A549 (cell line): ENCODE results near the gene PIK3CB. TPM values are rescaled to one million over a fixed set of nuclear protein-coding genes. Genes with fewer than 3 reads are reported as not detected.

Source experiments
- ATAC-seq, 2 experiments: fragments of 200-7000 bp in 1 of 2; fragments of >200 bp in 1 of 2; cut with Nextera tagmentation in 1 of 2; cut with Tn5 transposase in 1 of 2; 3 replicates each; pipeline versions ENCODE4 v1.8.0 to v1.9.1; 2018 to 2020; ENCODE audit warnings: mild to moderate bottlenecking in 1 of 2, moderate library complexity in 1 of 2
- CTCF ChIA-PET: fragments of 300-600 bp; sonication (Branson Sonifier 250); formaldehyde crosslinking; extraction: SDS; loops from one replicate; lab custom pipeline; 2021; ENCODE audit warnings: antibody characterized with exemption, inconsistent platforms; lab: Yijun Ruan, JAX
- POLR2A ChIA-PET: fragments of 350-600 bp; formaldehyde crosslinking; extraction: SDS; loops from one replicate; lab custom pipeline; 2021; ENCODE audit warnings: antibody characterized with exemption, inconsistent platforms; lab: Yijun Ruan, JAX
- DNase-seq, 2 experiments: peaks; one replicate each; pipeline versions ENCODE4 v3.0.0 to v3.0.0-alpha.2; 2011 to 2016; ENCODE audit warnings: low read depth in 1 of 2, low spot score in 1 of 2
- FAIRE-seq: peaks from 2 replicates; lab custom pipeline; 2011; peaks lifted over from hg19 to GRCh38; lab: Jason Lieb, UNC
- H3K27ac ChIP-seq, 2 experiments: fragments of >200 bp; sonication (Bioruptor Twin); formaldehyde crosslinking; 3 replicates each; pipeline ENCODE4 v1.5.1; 2016 to 2017
- H3K4me1 ChIP-seq: fragments of >200 bp; sonication (Bioruptor Twin); formaldehyde crosslinking; 3 replicates; pipeline ENCODE4 v1.6.1; 2016
- H3K4me2 ChIP-seq: fragments of >200 bp; sonication (Bioruptor Twin); formaldehyde crosslinking; 3 replicates; pipeline ENCODE4 v1.6.1; 2016
- H3K4me3 ChIP-seq: fragments of >200 bp; sonication (Bioruptor Twin); formaldehyde crosslinking; 3 replicates; pipeline ENCODE4 v1.5.1; 2016
- H3K9me3 ChIP-seq: fragments of >200 bp; sonication (Bioruptor Twin); formaldehyde crosslinking; 3 replicates; pipeline ENCODE4 v1.6.1; 2016
- CBX2 ChIP-seq: fragments of 200-600 bp; sonication (generic); IDR thresholded peaks from 2 replicates; pipeline ENCODE4 v1.6.1; 2016; ENCODE audit warnings: low read depth, mild to moderate bottlenecking, borderline replicate concordance
- CHD4 ChIP-seq: fragments of 200-600 bp; sonication (generic); IDR thresholded peaks from 2 replicates; pipeline ENCODE4 v1.6.1; 2016; ENCODE audit warnings: antibody characterized with exemption, mild to moderate bottlenecking, borderline replicate concordance
- E2F6 ChIP-seq: IDR thresholded peaks from 2 replicates; pipeline ENCODE4 v1.6.1; 2012; ENCODE audit warnings: low read depth, borderline replicate concordance
- EHF ChIP-seq: fragments of 250-450 bp; sonication (Bioruptor Pico); IDR thresholded peaks from 2 replicates; pipeline ENCODE4 v1.5.0; 2020; ENCODE audit warnings: mild to moderate bottlenecking
- EP300 ChIP-seq, 2 experiments: fragments of >200 bp; sonication (Bioruptor Twin); formaldehyde crosslinking; IDR thresholded peaks; 2 replicates in 1 of 2; 3 replicates in 1 of 2; pipeline ENCODE4 v1.6.1; 2016 to 2017
- FOSB ChIP-seq: fragments of 250-450 bp; sonication (Bioruptor Pico); IDR thresholded peaks from 2 replicates; pipeline ENCODE4 v1.5.0; 2020; ENCODE audit warnings: mild to moderate bottlenecking, moderate library complexity
- HEYL ChIP-seq: fragments of 250-450 bp; sonication (Bioruptor Pico); IDR thresholded peaks from 2 replicates; pipeline ENCODE4 v1.8.0; 2021; ENCODE audit warnings: mild to moderate bottlenecking, moderate library complexity
- HOXB13 ChIP-seq: fragments of 250-450 bp; sonication (Bioruptor Pico); IDR thresholded peaks from 2 replicates; pipeline ENCODE4 v1.5.0; 2020; ENCODE audit warnings: low read depth, mild to moderate bottlenecking, moderate library complexity
- JUNB ChIP-seq: fragments of >200 bp; sonication (Bioruptor Twin); formaldehyde crosslinking; IDR thresholded peaks from 2 replicates; pipeline ENCODE4 v1.6.1; 2016
- KDM1A ChIP-seq: fragments of 200-600 bp; sonication (generic); IDR thresholded peaks from 2 replicates; pipeline ENCODE4 v1.6.1; 2016; ENCODE audit warnings: low read depth, mild to moderate bottlenecking
- KDM5A ChIP-seq: fragments of 200-600 bp; sonication (generic); IDR thresholded peaks from 2 replicates; pipeline ENCODE4 v1.6.1; 2016; ENCODE audit warnings: antibody characterized with exemption, mild to moderate bottlenecking
- MAX ChIP-seq: IDR thresholded peaks from 2 replicates; pipeline ENCODE4 v1.6.1; 2012
- MYC ChIP-seq: IDR thresholded peaks from 2 replicates; pipeline ENCODE4 v1.6.1; 2012; ENCODE audit warnings: mild to moderate bottlenecking, inconsistent platforms, low read length, improper control_type of control experiment, borderline replicate concordance
- PHF8 ChIP-seq: fragments of 200-600 bp; sonication (generic); IDR thresholded peaks from 2 replicates; pipeline ENCODE4 v1.6.1; 2016; ENCODE audit warnings: low read depth, mild to moderate bottlenecking, antibody characterized with exemption, moderate library complexity, borderline replicate concordance
- POLR2AphosphoS2 ChIP-seq: conservative IDR thresholded peaks from 2 replicates; pipeline ENCODE4 v1.6.1; 2012; ENCODE audit warnings: low read length, improper control_type of control experiment, inconsistent platforms
- RCOR1 ChIP-seq: fragments of 150-350 bp; IDR thresholded peaks from 2 replicates; pipeline ENCODE4 v1.6.1; 2014; ENCODE audit warnings: antibody characterized with exemption, low read length, low read depth
- REST ChIP-seq: fragments of 200-600 bp; sonication (generic); IDR thresholded peaks from 2 replicates; pipeline ENCODE4 v1.6.1; 2016; ENCODE audit warnings: antibody characterized with exemption, mild to moderate bottlenecking, moderate library complexity
- RFX5 ChIP-seq: fragments of 450-650 bp; IDR thresholded peaks from 2 replicates; pipeline ENCODE4 v1.7.1; 2014; ENCODE audit warnings: antibody characterized with exemption, mild to moderate bottlenecking, moderate library complexity
- TP53 ChIP-seq: fragments of 250-450 bp; sonication (Bioruptor Pico); IDR thresholded peaks from 2 replicates; pipeline ENCODE4 v1.5.0; 2021; ENCODE audit warnings: mild to moderate bottlenecking, moderate library complexity
- USF2 ChIP-seq: fragments of 450-650 bp; IDR thresholded peaks from 2 replicates; pipeline ENCODE4 v1.6.1; 2014; ENCODE audit warnings: antibody characterized with exemption
- ZC3H11A ChIP-seq: fragments of 450-650 bp; IDR thresholded peaks from 2 replicates; pipeline ENCODE4 v1.6.1; 2014; ENCODE audit warnings: antibody characterized with exemption, mild to moderate bottlenecking
- ZFP36 ChIP-seq: fragments of 450-650 bp; IDR thresholded peaks from 2 replicates; pipeline ENCODE4 v1.6.1; 2014; ENCODE audit warnings: borderline replicate concordance; ENCODE audit not compliant: partially characterized antibody
- ZSCAN20 ChIP-seq: fragments of 250-450 bp; sonication (Bioruptor Pico); IDR thresholded peaks from 2 replicates; pipeline ENCODE4 v1.8.0; 2022; ENCODE audit warnings: mild to moderate bottlenecking, moderate library complexity
- WGBS: methylation state at CpG from one replicate; pipeline ENCODE4 v1.1.6; 2017; ENCODE audit errors: missing lambda C conversion rate; 5-methylcytosine and 5-hydroxymethylcytosine counted together
- polyA plus RNA-seq, 4 experiments: library from polyadenylated mRNA; depleted of rRNA in 3 of 4; stranded (reverse); fragments of >200 nt; fragmentation: RNase III in 1 of 4; extraction: RNeasy Plus Mini Kit Qiagen cat#74134 plus additional on column Dnase treatment in 1 of 4; gene quantifications; 2 replicates in 3 of 4; 3 replicates in 1 of 4; pipeline ENCODE4 v1.2.3, GENCODE V29; 2011 to 2017
- TF ChIP-seq, protein P1 (sequence below): fragments of >200 bp; sonication (Bioruptor Twin); formaldehyde crosslinking; IDR thresholded peaks from 2 replicates; pipeline ENCODE4 v1.6.1; 2016
- TF ChIP-seq, protein P2 (sequence below): fragments of >200 bp; sonication (Bioruptor Twin); formaldehyde crosslinking; IDR thresholded peaks from 3 replicates; pipeline ENCODE4 v1.5.1; 2016

PIK3CB gene
- polyA plus RNA-seq, 2 of the 4 experiments (the other 2 are of a cell fraction) = 20.7 to 23.3 TPM

- 72% methylated on average over 3 of the region's 3 CpGs for WGBS
- Histone ChIP-seq H3K4me2 (no peak overlapping the region), H3K9me3 (no peaks in the 10 kb centered on the region), H3K4me1 (peaks cover 9% of the 10 kb centered on the region), H3K4me3 (no peak overlapping the region), H3K27ac (no peak overlapping the region)
- POLR2A ChIA-PET = no interaction called here
- no peak for FAIRE-seq
- DNase-seq = no peak
- no peak for ATAC-seq
- CTCF ChIA-PET = interaction anchor here (1.6 to 1.8 kb wide), 2 partner anchors 13 to 59 kb away, joined by 3 to 6 read pairs; no protein-coding TSS in a partner anchor
- TF ChIP-seq ZC3H11A (peak; percentile 84), TP53 (CRISPR knock-in tag) (no peak)
- TF ChIP-seq, all 56 proteins: peak for 1
These were observed 22.1 kb upstream of the PIK3CB start for GRCh38 chr3:138856799-138857198.

DNA sequence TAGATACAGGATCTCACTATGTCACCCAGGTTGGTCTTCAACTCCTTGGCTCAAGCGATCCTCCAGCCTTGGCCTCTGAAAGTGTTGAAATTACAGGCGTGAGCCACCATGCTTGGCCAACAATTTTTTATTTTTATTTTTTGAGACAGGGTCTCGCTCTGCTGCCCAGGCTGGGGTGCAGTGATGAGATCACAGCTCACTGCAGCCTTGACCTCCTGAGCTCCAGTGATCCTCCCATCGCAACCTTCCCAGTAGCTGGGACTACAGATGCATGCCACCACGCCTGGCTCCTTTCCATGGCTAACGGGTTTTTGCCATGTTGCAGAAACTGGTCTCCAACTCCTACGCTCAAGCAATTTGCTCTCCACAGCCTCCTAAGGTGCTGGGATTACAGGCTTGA lies 20.2 kb upstream of the PIK3CB start:
- FAIRE-seq = no peak
- CTCF ChIA-PET = interaction anchor here (1.3 kb wide), 1 partner anchor 61 kb away, joined by 4 read pairs; no protein-coding TSS in a partner anchor
- TF ChIP-seq CHD4 (no peak), HOXB13 (CRISPR knock-in tag) (no peak), FOSB (no peak), KDM5A (no peak), HEYL (CRISPR knock-in tag) (no peak), RCOR1 (no peak), USF2 (no peak), KDM1A (no peak), MAX (no peak), ZFP36 (no peak), PHF8 (no peak)
- TF ChIP-seq, protein P1, sequence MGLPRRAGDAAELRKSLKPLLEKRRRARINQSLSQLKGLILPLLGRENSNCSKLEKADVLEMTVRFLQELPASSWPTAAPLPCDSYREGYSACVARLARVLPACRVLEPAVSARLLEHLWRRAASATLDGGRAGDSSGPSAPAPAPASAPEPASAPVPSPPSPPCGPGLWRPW = no peak
- TF ChIP-seq, all 56 proteins: peak for 0
- POLR2A ChIA-PET = no interaction called here
- WGBS = 88% methylated on average over 7 of the region's 7 CpGs
- ATAC-seq (no peak), DNase-seq (no peak)
- Histone ChIP-seq H3K4me1 (no peaks in the 10 kb centered on the region), H3K4me3 (no peak overlapping the region), H3K9me3 (no peaks in the 10 kb centered on the region), H3K27ac (no peak overlapping the region), H3K4me2 (no peak overlapping the region)

- ATAC-seq = no peak
- Histone ChIP-seq H3K4me2 (no peak overlapping the region), H3K27ac (no peak overlapping the region), H3K4me1 (no peaks in the 10 kb centered on the region), H3K4me3 (no peak overlapping the region), H3K9me3 (no peaks in the 10 kb centered on the region)
- DNase-seq = no peak
- ChIA-PET POLR2A (no interaction called here), CTCF (interaction anchor here (0.6 to 1.3 kb wide), 2 partner anchors 41 to 61 kb away, joined by 4 read pairs; no protein-coding TSS in a partner anchor)
- WGBS = 82% methylated on average over 3 of the region's 3 CpGs
- FAIRE-seq = no peak
- TF ChIP-seq ZSCAN20 (CRISPR knock-in tag) (no peak), CBX2 (no peak), E2F6 (no peak), REST (no peak), EP300 (IDR thresholded peaks at IDR 0.05) (no peak), JUNB (no peak), MYC (no peak), RFX5 (no peak), EHF (CRISPR knock-in tag) (no peak), KDM1A (no peak), ZC3H11A (no peak), HOXB13 (CRISPR knock-in tag) (no peak), POLR2AphosphoS2 (no peak), MAX (no peak)
- TF ChIP-seq, protein P2, sequence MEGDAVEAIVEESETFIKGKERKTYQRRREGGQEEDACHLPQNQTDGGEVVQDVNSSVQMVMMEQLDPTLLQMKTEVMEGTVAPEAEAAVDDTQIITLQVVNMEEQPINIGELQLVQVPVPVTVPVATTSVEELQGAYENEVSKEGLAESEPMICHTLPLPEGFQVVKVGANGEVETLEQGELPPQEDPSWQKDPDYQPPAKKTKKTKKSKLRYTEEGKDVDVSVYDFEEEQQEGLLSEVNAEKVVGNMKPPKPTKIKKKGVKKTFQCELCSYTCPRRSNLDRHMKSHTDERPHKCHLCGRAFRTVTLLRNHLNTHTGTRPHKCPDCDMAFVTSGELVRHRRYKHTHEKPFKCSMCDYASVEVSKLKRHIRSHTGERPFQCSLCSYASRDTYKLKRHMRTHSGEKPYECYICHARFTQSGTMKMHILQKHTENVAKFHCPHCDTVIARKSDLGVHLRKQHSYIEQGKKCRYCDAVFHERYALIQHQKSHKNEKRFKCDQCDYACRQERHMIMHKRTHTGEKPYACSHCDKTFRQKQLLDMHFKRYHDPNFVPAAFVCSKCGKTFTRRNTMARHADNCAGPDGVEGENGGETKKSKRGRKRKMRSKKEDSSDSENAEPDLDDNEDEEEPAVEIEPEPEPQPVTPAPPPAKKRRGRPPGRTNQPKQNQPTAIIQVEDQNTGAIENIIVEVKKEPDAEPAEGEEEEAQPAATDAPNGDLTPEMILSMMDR = no peak
- TF ChIP-seq, protein P1 = no peak
These were observed 19.5 kb upstream of the PIK3CB start for GRCh38 chr3:138854204-138854603.
